ENCODE results near the gene SRRM4. TPM values are rescaled to one million over a fixed set of nuclear protein-coding genes. Genes with fewer than 3 reads are reported as not detected.

Gene SRRM4
- total RNA-seq, 1 donor from 2014 or later, result 0.59 TPM

- intact Hi-C loops (cut with DNase I), result no loop called here
Measured at GRCh38 chr12:119055977-119056376, 74.6 kb downstream of the SRRM4 start.

GRCh38 chr12:119060847-119061796 is 79.8 kb downstream of the SRRM4 start:
- intact Hi-C loops (cut with DNase I), result no loop called here
- DNase-seq (ENCODE audit: low spot score), result no peak

More at GRCh38 chr12:119055977-119056376, 74.6 kb downstream of the SRRM4 start:
- DNase-seq (ENCODE audit: low spot score), result no peak

- intact Hi-C loops (cut with DNase I), result no loop called here
- DNase-seq (ENCODE audit: low spot score), result no peak
Measured at GRCh38 chr12:119068129-119068856, 87.0 kb downstream of the SRRM4 start.

DNA sequence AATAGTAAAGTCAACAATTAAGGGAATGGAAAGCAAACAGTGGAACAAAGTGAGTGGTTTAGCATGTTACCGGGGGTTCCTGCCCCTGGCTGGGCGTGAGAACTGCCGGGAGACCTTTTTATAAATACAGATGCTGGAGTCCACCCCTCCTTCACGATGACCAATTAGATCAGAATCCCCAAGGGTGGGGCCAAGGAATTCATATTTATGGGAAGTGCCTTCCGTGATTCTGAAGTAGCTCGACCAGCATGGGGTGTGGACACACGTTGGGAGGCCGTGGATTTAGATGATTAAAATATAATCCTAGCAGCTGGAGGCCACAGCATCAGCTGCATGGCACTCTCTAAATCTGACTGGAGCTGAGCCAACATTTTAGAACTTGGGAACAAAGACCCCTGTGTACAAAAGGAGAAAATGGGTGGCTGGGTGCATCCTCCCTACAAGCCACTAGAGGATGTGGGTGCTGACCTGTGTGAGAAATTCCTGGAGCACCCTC is 87.9 kb downstream of the SRRM4 start:
- intact Hi-C loops (cut with DNase I), result no loop called here
- no peak for DNase-seq (ENCODE audit: low spot score)

DNA sequence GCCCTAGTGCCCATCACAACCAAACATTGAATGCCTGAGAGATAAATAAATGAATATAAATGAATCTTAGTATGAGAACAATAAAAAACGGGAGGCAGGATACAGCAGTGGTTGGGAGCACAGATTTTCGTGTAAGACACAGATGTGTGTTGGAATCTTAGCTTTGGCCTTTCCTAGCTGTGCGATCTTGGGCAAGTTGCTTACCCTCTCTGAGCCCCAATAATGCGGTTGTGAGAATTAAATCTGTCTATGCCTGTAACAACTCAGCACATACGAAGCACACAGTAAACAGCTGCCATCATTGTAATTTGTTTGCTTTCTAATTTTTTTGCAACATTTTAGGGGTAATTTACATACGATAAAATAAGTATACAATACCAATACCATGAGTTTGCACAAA is 89.8 kb downstream of the SRRM4 start:
- DNase-seq (ENCODE audit: low spot score), result no peak
- intact Hi-C loops (cut with DNase I), result no loop called here

- intact Hi-C loops (cut with DNase I), result no loop called here
- no peak for DNase-seq (ENCODE audit: low spot score)
Measured at GRCh38 chr12:119071638-119072231, 90.4 kb downstream of the SRRM4 start.

DNA sequence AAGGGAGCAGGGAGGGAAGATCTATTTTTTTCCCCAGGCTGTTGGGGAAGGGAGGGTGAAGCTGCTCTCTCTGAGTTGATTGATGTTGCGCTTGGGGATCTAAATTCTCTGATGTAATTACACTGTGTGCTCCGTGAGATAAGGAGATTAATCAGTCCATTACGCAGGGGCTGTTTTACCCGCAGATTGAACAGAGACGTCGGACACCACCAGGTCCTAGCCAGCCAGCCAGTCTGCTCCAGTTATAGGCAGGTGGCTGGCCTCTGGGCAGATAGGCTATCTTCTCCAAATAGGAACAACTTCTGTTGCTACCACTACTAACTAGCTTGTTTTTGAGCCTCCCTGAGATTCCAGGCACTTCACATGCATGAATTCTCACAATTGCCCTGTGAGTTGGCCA is 91.1 kb downstream of the SRRM4 start:
- no peak for DNase-seq (ENCODE audit: low spot score)
- intact Hi-C loops (cut with DNase I), result no loop called here

DNA sequence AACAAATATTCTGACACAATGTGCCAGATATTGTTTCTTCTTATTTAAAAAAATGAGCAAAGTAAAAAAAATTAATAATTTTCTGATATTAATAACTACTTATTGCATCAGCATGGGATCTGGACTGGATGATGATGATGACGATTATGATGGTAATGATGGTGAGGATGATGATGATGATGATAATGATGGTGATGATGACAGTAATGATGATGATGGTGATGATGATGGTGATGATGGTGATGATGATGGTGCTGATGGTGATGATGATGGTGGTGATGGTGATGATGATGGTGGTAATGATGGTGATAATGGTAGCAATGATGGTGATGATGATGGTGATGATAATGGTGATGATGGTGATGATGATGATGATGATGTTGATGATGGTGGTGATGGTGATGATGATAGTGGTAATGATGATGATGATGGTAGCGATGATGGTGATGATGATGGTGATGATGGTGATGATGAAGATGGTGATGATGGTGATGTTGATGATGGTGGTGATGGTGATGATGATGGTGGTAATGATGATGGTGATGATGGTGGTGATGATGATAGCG is 94.0 kb downstream of the SRRM4 start:
- no peak for DNase-seq (ENCODE audit: low spot score)
- intact Hi-C loops (cut with DNase I), result no loop called here

- DNase-seq (ENCODE audit: low spot score), result no peak
- intact Hi-C loops (cut with DNase I), result no loop called here
Measured at GRCh38 chr12:119075918-119076317, 94.6 kb downstream of the SRRM4 start.

DNA sequence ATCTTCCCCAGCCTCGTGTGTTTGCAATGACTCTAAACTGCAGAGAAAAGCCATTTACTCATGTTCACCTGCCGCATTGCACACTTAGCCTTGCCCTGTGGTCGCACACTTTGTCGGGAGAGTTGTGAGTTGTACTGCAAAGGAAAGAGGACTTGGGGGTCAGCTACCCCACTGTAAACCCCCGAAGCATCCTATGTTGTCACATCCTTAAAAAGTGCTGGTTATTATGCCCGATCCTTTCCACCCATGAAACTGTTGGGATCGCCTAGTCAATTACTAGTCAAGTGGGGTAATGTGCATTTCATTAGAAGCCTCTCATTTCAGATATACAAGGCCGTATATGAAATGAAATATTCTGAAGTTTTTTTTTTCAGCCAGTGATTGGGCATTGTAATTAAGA is 98.2 kb downstream of the SRRM4 start:
- DNase-seq (ENCODE audit: low spot score), result no peak
- intact Hi-C loops (cut with DNase I), result no loop called here

DNA sequence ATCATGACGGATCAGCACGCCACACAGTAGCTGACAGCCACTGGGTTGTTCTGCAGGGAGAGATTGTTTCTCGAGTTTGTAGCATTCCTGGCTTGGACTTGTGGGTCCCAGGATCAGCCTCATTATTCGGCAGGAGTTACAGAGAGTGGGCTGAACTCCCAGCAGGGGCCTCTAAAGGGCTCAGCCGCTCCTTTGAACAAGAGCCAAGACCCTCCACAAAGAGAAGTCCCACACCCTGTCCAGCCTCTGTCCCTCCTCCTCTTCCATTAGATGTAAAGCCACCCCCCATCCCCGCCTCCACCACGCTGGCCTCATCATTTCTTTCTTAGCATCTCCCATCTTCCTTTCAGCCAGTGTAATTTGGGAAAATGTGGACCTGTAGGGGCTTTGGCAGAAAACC is 100.7 kb downstream of the SRRM4 start:
- DNase-seq (ENCODE audit: low spot score), result no peak
- intact Hi-C loops (cut with DNase I), result no loop called here

GRCh38 chr12:119082496-119082895 is 101.2 kb downstream of the SRRM4 start:
- peak; percentile 80 for DNase-seq (ENCODE audit: low spot score)

DNA sequence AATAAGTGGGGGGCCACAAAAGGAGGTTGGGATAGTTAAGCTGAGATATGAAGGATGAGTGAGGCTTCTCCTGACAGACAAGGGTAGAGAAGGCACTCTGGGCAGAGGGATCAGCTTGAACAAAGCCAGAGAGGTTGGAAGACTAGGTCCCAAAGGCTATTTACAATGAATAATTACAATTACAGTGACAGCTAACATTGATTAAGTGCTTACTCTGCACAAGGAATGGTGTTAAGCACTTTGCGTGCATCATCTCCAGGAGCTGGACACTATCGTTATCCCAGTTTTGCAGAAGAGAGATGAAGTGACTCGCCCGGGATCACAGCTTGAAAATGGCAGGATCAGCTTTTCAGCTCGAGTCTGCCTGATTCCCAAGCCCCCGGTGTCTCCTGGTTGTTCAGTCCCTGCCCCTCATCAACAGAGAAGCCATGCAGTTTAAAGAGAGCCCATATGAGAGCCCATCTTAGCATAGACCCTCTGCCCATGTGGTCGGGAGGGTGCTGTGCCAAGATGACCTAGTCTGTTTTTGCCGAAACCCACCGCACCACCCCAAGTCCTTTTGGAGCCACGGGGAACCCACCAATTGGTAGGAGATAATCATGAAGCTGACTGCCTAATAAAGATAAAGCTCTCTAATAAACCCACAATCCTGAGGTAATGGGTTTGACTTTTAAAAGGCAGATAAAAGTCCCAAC is 107.5 kb downstream of the SRRM4 start:
- intact Hi-C loops (cut with DNase I), result no loop called here
- no peak for DNase-seq (ENCODE audit: low spot score)

More at GRCh38 chr12:119082496-119082895, 101.2 kb downstream of the SRRM4 start:
- intact Hi-C loops (cut with DNase I), result no loop called here

- intact Hi-C loops (cut with DNase I), result no loop called here
- no peak for DNase-seq (ENCODE audit: low spot score)
Measured at GRCh38 chr12:119089380-119090013, 108.2 kb downstream of the SRRM4 start.

GRCh38 chr12:119090276-119090675 is 108.9 kb downstream of the SRRM4 start:
- intact Hi-C loops (cut with DNase I), result no loop called here
- no peak for DNase-seq (ENCODE audit: low spot score)

GRCh38 chr12:119090865-119091264 is 109.5 kb downstream of the SRRM4 start:
- DNase-seq (ENCODE audit: low spot score), result no peak
- intact Hi-C loops (cut with DNase I), result no loop called here

DNA sequence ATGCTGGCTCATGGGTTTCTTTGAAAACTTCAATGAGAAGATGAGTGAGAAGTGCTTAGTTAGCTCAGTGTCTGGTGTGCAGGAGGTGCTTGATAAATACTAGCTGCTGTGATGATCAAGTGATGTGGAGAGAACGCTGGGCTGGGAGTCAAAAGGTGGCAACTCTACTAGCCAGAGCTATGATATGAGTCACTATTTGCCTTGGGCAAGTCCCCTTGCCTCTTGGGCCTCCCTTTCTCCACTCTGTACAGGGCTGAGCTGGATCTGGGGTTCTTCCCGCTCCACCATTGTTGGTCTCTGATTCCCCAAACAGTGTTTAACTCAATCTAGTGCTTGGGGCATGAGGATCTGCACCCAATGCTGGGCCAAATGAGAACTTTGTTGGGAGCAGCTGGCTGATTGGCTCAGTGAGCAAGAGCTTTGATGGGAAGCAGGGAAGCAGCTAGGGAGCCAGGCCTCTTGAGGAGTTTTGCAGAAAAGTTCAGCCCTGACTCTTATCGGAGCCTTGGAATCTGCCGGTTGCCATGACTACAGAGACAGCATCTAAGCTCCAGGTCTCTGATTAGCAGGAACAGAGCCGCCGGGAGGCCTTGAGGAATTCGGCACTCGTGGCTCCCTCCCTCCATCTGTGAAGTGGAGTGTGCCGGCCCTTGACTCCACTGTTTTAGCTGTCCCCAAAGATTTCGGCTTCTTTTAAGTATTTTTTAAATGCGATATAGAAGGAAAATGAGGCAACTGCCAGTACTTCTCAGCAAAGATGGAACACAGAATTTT is 115.3 kb downstream of the SRRM4 start:
- intact Hi-C loops (cut with DNase I), result no loop called here
- no peak for DNase-seq (ENCODE audit: low spot score)

GRCh38 chr12:119100933-119101332 is 119.6 kb downstream of the SRRM4 start:
- intact Hi-C loops (cut with DNase I), result no loop called here
- DNase-seq (ENCODE audit: low spot score), result no peak

Measured in cardiac septum (tissue), 1 donor.